Keratinocyte (primary cell): ENCODE data around the gene MSL3B.

Experiments
- EZH2 ChIP-seq: IDR thresholded peaks from one replicate; pipeline ENCODE4 v1.6.1; 2012; ENCODE audit warnings: inconsistent platforms, mild to moderate bottlenecking, low read length, moderate library complexity
- TF ChIP-seq, protein P1 (sequence below), 3 experiments: IDR thresholded peaks in 1 of 3; conservative IDR thresholded peaks in 1 of 3; optimal IDR thresholded peaks in 1 of 3; 2 replicates in 2 of 3; 3 replicates in 1 of 3; pipeline versions ENCODE3 to v1.5.1; 2011; ENCODE audit warnings: low read length in 3 of 3, mild to moderate bottlenecking in 3 of 3, moderate library complexity in 2 of 3, control low read depth in 1 of 3, inconsistent platforms in 1 of 3; ENCODE audit not compliant: insufficient read depth in 2 of 3; ENCODE audit errors: extremely low read depth in 1 of 3

DNA sequence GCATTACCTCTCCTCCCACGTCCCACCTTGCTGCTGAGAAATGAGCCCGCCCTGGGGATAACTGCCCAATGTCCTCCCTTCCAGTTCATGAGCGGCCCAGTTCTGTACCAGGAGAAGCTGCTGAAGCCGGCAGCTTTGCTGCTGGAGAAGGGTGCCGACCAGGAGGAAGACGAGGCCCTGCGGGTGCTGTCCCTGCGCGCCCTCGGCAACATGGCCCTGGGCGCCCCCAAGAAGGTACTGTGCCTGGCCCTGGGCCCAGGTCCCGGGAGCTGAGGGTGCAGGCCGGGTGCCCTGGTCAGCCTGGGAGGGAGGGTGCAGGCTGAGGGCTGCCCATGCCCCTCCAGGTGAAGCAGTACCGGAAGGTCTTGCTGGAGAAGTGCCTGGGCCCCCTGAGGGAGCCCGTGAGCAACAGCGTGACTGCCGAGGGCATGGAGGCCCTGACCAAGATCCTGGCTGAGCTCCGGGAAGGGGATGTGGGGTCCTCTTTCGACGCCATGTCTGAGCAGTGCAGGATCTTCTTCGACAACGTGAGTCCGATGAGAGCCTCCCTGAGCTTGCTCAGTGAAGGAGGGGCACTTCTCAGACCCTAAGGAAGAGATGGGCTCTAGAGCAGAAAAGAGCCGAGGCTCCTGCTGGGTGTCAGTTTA, 39.5 kb downstream of the MSL3B start:
- TF ChIP-seq, protein P1, sequence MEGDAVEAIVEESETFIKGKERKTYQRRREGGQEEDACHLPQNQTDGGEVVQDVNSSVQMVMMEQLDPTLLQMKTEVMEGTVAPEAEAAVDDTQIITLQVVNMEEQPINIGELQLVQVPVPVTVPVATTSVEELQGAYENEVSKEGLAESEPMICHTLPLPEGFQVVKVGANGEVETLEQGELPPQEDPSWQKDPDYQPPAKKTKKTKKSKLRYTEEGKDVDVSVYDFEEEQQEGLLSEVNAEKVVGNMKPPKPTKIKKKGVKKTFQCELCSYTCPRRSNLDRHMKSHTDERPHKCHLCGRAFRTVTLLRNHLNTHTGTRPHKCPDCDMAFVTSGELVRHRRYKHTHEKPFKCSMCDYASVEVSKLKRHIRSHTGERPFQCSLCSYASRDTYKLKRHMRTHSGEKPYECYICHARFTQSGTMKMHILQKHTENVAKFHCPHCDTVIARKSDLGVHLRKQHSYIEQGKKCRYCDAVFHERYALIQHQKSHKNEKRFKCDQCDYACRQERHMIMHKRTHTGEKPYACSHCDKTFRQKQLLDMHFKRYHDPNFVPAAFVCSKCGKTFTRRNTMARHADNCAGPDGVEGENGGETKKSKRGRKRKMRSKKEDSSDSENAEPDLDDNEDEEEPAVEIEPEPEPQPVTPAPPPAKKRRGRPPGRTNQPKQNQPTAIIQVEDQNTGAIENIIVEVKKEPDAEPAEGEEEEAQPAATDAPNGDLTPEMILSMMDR (optimal IDR thresholded peaks at IDR 0.05 in 1 of 3, IDR thresholded peaks at IDR 0.05 in 1 of 3, conservative IDR thresholded peaks at IDR 0.05 in 1 of 3; ENCODE audit: extremely low read depth in 1 of 3, insufficient read depth in 2 of 3, low read length in 3 of 3), result no peak
- TF ChIP-seq EZH2, result no peak
